ENCODE results near the gene LTV1.
"Not testable (repeated sequence)": the region's sequence is repeated elsewhere in the genome, so short reads cannot be mapped to it uniquely, and the experiment has no call there.

LTV1 gene

GRCh38 chr6:143842902-143843676 lies at the start of gene LTV1:
LTV1 (plus strand) TSS chr6:143843338; CDS start chr6:143843478, 140 bp downstream.
- DNase-seq, result peak; percentile 87 to 89

GRCh38 chr6:143796551-143796950 lies 46.6 kb upstream of the LTV1 start:
- not testable (repeated sequence) for DNase-seq

- DNase-seq, result not testable (repeated sequence)
Measured at GRCh38 chr6:143798487-143798886, 44.7 kb upstream of the LTV1 start.

DNA sequence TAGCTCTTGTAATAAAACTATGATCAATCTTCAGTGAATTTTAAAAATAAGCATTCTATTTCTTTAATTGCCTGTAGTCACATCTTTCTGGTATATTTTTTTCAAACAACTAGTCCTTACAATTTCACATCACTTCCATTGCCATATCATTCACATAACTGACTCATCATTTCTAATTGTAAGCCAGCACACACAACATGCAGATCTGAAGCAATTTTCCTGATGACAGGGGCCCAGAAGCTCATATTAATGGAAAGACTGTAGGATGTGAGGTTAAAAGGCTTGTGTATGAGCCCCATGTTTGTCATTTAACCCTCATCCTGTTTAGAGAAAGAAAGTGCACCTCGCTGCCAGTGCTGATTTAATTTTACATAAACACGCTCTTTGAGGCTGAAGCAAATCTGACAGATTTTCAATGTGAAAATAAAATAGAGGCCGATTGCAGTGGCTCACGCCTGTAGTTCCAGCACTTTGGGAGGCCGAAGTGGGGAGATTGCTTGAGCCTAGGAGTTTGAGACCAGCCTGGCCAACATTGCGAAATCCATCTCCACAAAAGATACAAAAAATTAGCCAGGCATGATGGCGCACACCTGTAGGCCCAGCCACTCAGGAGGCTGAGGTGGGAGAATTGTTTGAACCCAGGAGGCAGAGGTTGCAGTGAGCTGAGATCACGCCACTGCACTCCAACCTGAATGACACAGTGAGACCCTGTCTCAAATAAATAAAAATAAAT lies 40.1 kb upstream of the LTV1 start:
- DNase-seq, result no peak

GRCh38 chr6:143803769-143804568 lies 39.2 kb upstream of the LTV1 start:
- no peak for DNase-seq

- DNase-seq, result no peak
Measured at GRCh38 chr6:143804835-143805239, 38.3 kb upstream of the LTV1 start.

DNA sequence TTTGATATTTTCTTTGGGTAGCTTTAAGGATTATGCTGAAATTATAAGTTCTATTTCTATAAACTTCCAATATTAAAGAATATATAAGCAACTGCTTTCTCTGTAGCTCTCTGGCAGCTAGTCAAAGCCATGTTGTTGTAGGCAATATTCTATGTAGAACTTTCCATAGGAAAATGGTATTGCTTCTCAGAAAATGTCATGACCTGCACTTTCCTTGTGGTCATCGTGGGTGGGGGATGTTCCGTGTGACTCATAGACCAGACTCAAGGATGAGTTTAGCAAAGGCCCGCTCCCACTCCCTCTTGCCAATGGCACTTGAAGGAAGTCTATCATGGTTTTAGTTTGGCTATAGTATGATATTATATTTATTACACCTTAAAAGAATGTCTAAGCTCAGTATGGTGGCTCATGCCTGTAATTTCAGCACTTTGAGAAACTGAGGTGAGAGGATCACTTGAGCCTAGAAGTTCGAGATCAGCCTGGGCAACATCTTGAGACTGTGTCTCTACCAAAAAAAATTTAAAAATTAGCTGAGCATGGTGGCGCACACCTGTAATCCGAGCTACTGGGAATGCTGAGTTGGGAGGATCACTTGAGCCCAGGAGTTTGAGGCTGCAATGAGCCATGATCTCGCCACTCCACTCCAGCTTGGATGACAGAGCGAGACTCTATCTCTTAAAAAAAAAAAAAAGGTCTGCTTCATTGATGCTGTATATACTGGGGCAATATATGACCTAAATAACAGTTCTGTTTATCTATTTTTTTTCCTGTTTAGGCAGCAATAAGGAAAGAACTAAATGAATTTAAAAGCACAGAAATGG lies 36.6 kb upstream of the LTV1 start:
- DNase-seq, result peak; percentile 70 to 73

- DNase-seq, result no peak
Measured at GRCh38 chr6:143807103-143807772, 35.9 kb upstream of the LTV1 start.

DNA sequence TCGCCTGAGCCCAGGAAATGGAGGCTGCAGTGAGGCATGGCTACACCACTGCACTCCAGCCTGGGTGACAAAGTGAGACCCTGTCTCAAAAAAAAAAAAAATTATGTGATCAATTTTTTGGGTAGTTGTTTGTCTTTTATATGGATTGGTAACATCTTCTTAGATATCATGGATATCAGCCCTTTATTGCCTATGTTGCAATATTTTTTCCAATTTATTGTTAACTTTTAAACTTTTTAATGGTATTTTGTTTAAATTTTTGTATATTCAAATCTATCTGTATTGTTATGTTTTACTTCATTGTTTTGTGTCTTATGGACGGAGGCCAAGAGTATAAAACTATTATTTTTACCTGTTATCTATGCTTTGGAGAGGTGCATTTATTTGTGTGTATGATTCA lies 32.4 kb upstream of the LTV1 start:
- no peak for DNase-seq

- no peak for DNase-seq
Measured at GRCh38 chr6:143811501-143812157, 31.5 kb upstream of the LTV1 start.

- DNase-seq, result no peak
Measured at GRCh38 chr6:143817621-143818020, 25.5 kb upstream of the LTV1 start.

DNA sequence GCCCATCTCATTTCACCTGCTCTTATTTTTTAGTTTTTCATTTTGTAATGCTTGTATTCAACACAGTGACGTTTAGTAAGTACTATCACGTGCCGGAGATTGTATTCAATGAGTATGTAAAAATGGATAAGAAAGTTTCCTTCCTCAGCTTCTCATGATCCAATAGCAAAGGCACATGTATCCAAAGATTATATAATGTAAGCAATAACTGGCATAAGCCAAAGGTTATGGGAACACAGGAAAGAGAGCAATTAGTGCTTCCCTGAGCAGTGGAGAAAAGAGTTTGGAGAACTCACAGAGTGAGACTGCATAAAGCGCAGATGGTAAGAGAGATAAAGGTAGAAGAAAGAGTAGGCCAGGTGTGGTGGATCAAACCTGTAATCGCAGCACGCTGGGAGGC lies 21.8 kb upstream of the LTV1 start:
- DNase-seq, result no peak

DNA sequence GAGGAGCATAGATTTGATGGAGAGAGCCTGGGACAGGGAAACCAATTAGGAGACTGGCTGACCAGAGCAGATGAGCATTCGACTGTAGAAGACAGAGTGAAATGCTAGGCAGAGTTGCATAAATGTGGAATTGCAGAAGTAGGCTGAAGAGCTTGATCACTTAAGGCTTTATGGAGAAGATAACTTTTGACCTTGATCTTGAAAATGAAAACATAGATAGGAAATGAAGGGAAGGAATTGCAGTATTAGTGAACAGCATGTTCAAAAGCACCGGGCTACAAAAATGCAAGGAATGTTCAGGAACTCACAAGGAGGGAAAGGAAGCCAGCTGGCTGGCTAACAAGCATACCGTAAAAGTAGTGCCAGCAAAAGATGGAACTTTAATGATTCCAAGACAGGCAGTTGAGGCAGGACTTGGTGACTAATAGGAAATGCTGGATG lies 20.5 kb upstream of the LTV1 start:
- no peak for DNase-seq

DNA sequence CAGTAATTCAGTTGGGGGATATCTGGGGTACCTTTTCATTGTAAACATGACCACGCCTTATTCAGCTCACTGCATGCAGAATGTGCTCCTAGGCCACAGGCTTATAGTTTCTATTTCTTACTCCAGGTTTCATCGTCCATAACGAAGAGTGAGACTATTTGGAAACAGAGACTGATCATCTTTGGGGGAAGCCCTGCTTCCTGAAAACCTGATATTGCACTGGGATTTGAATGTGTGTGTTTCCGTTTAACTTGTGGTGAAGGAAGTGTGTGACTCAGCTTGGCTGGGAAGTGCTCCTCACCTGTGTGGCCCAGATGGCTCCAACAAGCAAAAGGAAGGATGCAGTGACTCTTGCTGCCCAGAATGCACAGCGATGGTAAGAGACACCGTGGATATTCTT lies 19.6 kb upstream of the LTV1 start:
- no peak for DNase-seq

DNA sequence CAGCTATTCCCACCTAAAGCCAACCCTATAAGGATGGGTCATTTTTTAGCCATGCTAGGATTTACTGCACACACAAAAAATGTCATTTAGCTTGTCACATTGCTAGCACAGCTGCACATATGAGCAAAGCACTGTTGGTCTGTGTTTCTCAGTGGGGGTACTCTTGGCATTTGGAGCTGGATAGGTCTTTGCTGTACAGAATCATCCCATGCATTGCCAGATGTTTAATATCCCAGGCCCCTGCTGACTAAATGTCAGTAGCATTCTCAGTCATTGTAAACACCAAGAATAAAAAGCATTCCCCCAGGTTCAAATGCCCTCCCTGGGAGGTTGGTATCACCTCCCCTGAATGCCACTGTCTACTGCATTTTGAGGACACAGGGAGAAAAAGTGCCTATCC lies 14.6 kb upstream of the LTV1 start:
- DNase-seq, result no peak

DNA sequence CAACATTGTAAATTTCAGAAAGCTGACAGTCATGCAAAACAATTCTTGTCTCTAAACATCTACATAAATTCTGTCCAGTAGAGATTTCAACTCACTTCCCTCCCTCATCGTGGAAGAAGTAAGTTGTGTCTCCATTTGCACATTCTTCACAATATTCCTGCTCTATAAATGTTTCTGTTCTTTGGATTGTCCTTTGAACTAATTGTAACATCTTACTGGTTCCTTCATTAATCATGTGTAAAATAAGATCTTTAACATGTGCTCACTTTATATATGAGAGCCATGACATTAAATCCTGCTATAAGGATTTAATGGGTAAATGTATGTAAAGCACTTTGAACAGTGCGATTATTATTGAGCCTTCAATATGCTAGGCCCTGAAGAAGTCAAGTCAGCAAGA lies 7.0 kb upstream of the LTV1 start:
- no peak for DNase-seq

- no peak for DNase-seq
Measured at GRCh38 chr6:143838395-143838794, 4.7 kb upstream of the LTV1 start.

- no peak for DNase-seq
Measured at GRCh38 chr6:143839196-143839595, 3.9 kb upstream of the LTV1 start.

- no peak for DNase-seq
Measured at GRCh38 chr6:143840595-143841265, 2.4 kb upstream of the LTV1 start.

GRCh38 chr6:143842461-143842901 lies 657 bp upstream of the LTV1 start:
- DNase-seq, result no peak

DNA sequence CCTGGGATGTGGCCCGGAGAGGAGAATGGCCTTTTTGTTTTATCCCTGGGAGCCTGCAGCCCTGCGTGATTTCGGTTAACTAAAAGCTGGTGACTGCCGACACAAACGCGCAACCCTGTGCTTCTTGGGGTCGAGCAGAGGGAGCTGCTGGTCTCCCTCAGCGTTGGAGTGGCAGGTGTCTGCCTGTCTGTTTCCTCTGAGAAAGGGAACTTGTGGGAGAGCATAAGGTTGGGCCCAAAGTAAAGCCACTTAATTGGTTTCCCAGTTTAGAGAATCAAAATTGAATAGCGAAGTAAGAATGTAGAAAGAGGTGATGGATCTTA lies 500 bp downstream of the LTV1 start:
- no peak for DNase-seq
